ENCODE measurements around the gene EXOC3L1.

The EXOC3L1 gene

GRCh38 chr16:67190041-67190440, at the start of gene EXOC3L1:
Gene EXOC3L1, minus strand, starts transcription at chr16:67190136. Its CDS starts 460 bp downstream, at chr16:67189676.
- DNase-seq (ENCODE audit: low spot score), result no peak

GRCh38 chr16:67238806-67239470, 49.0 kb upstream of the EXOC3L1 start:
- DNase-seq (ENCODE audit: low spot score), result no peak

DNA sequence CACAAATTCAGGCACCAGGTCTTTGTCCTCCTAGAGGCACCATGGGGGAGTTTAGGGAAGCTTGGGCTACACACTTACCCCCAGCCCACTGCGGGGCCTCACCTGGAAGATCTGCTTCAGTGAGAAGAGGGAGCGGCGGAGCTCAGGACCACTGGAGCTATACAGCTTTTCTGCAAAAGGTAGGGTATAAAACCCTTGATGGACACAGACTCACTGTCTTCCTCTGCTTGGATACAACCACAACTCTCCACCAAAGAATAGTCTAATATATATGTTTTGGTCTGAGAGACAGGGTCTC, 48.3 kb upstream of the EXOC3L1 start:
- DNase-seq (ENCODE audit: low spot score), result no peak

DNA sequence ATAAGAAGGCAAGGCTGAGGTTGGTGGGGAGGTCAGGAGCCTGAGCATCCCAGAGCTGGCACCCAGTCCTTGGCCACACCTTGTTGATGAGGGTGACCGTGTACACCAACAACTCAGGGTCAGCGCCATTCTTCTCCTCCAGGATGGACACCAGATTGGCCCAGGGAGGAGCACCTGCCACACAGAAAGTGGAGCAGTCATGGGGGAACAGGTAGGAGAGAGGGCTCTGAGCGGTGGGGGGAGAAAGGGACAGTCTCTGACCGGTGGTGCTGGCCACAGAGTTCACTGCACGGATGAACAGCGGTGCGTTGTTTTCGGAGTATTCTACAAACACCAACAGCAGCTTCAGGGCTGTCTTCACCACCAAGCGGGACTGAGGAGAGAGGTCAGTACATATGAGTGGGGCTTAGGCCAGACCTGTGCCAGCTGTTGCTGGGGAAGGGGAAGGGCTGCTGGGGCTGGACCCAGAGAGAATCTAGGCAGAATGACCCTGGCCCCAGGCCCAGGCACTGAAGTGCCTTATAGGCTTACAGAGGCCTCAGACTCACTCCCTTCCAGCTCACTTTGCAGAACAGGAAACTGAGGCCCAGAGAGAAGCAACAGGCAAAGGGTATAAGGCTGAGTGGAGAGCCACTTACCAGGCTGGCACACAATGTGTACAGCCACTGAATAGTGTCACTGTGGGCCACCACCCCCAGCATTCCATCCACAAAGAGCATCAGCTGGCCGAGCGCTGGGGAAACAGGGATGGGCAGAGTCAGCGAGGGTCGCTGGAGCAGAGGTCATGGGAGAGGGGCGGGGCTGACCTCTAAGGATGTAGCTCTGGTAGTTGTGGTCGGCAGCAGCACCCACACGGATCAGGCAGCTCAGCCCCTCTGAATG, 47.7 kb upstream of the EXOC3L1 start:
- no peak for DNase-seq (ENCODE audit: low spot score)

GRCh38 chr16:67236563-67237395, 46.8 kb upstream of the EXOC3L1 start:
- DNase-seq (ENCODE audit: low spot score), result peak; percentile 81

GRCh38 chr16:67235816-67236562, 46.1 kb upstream of the EXOC3L1 start:
- DNase-seq (ENCODE audit: low spot score), result peak; percentile 20

- DNase-seq (ENCODE audit: low spot score), result no peak
These were observed 44.3 kb upstream of the EXOC3L1 start for GRCh38 chr16:67234180-67234597.

GRCh38 chr16:67233596-67233995, 43.7 kb upstream of the EXOC3L1 start:
- DNase-seq (ENCODE audit: low spot score), result no peak

DNA sequence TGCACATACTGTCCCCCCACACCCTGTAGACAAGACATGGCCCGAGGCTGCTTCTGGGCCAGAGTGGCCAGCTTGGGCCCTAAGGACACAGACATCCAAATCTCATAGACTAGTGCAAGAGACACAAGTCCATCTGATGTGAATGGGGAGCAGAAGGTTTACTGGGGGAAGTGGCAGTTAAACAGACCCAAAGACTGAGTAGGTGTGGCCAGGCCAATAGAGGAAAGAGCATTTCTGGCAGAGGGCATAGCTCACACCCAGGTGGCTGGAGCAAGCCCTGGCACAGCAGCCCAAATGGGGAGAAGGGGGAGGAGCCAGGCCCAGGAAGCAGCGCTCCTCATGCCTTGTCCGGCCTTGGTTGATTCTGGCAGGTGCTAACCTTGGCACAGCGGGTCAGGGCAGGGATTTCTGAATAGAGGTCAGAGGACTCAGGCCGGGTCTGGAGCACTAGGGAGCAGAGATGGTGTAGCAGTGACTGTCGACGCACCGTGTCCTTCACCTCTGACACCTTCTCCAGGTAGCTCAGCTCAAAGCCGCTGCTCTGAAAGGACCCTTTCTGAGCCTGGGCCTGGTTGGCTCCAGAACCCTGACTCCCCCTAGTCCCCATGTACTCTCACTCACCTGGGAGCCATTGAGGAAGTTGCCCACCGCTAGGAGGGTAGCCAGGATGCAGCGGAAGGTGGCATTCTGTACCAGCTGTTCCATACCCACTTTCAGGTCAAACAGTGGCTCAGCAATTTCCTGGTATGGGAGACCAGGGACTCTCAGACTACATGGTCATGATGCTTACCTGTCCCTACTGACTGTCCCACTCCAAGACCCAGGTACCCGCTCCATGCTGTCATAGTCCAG, 41.1 kb upstream of the EXOC3L1 start:
- DNase-seq (ENCODE audit: low spot score), result no peak

- no peak for DNase-seq (ENCODE audit: low spot score)
These were observed 40.2 kb upstream of the EXOC3L1 start for GRCh38 chr16:67229906-67230808.

DNA sequence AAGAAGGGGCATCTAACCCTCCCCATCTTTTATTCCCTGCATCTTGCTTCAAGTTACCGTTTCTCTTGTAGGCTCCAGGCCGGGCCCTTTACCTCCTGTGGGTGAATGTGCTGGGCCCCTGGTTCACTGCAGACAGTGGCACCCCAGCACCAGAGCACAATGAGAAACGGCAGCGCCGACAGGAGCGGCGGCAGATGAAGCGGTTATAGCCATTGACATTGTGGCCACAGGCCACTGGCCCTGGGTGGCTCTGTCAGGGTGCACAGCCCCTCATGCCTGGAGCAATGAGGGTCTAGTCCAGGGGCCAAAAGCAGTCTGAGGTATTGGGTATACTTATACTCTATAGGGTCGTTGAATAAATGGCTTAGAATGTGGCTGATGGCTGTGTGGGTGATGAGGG, 39.0 kb upstream of the EXOC3L1 start:
- DNase-seq (ENCODE audit: low spot score), result no peak

GRCh38 chr16:67228034-67228785, 38.3 kb upstream of the EXOC3L1 start:
- DNase-seq (ENCODE audit: low spot score), result no peak

GRCh38 chr16:67227567-67227921, 37.6 kb upstream of the EXOC3L1 start:
- DNase-seq (ENCODE audit: low spot score), result no peak

DNA sequence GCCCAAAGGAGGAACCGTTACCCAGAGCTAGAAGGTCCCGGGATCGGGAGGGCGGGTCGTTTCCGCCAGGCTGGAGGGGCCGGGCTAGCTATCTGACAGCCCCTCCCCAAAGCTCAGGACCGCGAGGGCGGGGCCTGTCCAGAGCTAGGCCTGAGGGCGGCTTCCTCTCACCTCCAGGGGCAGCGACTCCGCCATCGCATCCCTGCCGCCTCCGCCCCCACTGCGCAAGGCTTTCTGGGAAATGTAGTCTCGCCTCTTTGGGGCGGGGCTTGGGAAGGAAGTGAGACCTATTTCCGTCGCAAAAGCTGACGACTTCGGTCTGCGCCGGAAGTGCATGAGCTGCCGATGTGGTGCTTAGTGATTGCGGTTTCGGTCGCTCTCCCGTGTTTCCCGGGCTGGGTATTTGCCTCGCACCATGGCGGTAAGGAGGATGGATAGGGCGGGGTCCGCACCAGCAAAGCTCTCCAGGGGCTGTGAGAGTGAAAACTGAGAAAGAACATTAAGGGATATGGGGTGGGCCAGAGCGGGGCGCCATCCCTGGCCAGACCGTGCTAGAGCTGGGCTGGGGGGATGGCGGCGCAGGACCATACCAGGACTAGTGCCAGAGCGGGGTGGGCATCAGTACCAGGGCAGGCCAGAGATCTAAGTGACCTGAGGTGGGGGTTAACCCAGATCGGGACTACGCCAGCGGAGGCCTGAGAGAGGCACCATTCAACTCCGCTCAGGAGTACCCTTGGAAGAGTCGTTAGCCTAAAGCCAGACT, 37.0 kb upstream of the EXOC3L1 start, which contains the start of gene TMEM208:
TMEM208 (plus strand) TSS at position 327 of the 763 bp plus-strand sequence; CDS start at position 416, 89 bp downstream.
- DNase-seq (ENCODE audit: low spot score), result peak; percentile 99

DNA sequence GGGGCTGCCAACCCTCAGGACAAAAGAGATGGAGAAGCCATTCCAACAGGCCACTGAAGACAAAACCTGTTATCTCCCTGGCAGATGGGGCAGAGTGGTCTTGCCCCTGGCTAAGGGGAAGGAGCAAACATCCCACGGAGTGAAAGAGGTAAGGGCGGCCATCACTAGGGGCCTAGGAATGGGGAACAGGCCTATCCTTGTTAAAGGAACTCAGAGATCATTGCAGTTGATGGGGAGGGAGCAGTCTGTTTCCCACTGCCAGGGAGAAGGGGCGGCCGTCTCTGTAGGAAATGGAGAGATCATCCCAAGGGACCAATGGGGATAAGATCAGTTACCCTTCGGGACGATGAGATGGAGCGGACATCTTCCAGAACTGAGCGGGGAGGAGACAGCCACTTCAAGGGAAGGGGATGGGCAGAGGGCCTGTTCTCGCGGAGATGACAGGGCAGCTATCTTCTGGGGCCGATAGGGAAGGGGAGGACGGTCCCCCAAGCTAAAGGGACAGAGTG, 36.4 kb upstream of the EXOC3L1 start:
- no peak for DNase-seq (ENCODE audit: low spot score)

DNA sequence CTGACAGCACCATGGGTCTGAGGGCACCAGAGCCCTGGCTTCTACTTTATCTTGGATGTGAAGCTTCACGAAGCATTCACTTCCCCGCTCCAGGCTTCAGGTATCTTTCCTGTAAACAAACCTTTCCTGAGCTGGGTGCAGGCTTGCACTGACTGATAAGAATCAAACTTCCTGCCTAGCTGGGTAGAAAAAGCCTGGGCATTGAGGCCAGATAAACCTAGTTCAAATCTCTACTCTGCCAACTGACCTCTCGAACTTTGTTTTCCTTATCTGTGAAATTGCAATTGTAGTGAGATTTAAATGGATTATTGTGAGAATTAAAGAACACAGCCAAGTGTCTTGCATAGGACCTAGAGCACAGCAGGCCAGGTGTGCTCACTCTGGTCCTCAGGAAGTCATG, 34.1 kb upstream of the EXOC3L1 start:
- no peak for DNase-seq (ENCODE audit: low spot score)

DNA sequence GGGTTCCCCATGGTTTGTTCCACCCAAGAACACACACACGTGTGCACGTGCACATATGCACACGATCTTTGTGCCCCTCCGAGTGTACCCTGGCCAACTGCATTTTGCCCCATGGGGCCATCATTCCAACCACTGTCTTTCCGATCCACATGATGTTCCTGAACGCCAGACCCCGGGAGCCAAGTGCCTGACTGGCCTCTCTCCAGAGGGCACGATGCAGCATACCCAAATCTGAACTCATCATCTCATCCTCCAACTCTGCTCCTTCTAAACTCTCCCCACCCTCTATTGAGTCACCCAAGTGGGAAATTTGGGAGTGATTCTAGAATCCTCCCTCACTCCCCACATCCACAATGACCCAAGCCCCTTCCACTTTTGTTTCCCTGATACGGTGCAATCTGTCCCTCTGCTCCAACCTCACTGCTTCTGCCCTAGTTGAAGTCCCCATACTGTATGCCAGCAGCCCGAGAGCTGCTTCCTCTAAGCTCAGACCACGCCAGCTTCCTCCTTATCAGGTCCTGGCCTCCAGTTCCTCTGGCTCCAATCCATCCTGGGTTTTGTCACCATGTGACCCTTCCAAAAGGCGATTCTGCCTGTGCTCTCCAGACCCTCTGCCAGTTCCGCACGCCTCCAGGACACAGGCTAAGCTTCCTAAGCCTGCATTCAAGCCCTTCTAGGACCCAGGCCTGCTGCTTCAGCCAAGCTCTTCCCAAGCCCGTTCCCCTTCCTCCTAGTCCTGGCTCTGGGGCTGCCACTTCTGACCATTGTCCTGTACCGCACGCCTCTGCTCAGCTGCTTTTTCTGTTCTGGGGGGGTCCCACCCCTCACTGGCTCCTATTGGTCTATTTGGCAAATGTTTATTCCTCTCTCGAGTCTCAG, 26.9 kb upstream of the EXOC3L1 start:
- DNase-seq (ENCODE audit: low spot score), result peak; percentile 66

Data from hematopoietic multipotent progenitor cell treated with erythropoietin and hydrocortisone succinate and interleukin-3 and kit ligand, for 15 days (in vitro differentiated cells).